ENCODE results near the gene TULP4.

GRCh38 chr6:158321960-158322359 lies 9.7 kb downstream of the TULP4 start:
- TF ChIP-seq SUZ12 (IDR thresholded peaks at IDR 0.05; ENCODE audit: extremely low read depth, insufficient read depth, insufficient read length) (no peak), YY1 (IDR thresholded peaks at IDR 0.05; ENCODE audit: insufficient read depth, insufficient read length) (no peak), ZNF274 (IDR thresholded peaks at IDR 0.05; ENCODE audit: low read depth, low read length) (no peak)

Measured in NT2/D1 (cell line).